Measurements from ENCODE around the gene ZC3H12C.

The ZC3H12C gene

DNA sequence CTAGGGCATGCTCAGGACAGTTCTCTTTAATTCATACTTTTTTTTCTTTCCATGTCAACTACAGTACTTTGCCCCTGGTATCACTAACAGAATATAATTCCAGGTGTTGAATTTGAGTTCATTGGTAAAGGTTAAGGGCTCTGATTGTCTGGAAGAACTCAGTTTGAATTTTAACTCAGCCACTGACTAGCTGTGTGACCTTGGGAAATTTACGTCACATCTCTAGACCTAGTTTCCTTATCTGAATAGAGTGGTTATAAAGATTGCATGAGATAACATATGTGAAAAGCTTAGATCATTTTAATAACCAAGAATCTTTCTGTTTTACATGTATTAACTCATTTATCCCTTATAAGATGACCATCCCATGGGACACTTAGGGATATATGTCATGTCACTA, 15.8 kb upstream of the ZC3H12C start:
- no peak for DNase-seq (ENCODE audit: low spot score)

DNA sequence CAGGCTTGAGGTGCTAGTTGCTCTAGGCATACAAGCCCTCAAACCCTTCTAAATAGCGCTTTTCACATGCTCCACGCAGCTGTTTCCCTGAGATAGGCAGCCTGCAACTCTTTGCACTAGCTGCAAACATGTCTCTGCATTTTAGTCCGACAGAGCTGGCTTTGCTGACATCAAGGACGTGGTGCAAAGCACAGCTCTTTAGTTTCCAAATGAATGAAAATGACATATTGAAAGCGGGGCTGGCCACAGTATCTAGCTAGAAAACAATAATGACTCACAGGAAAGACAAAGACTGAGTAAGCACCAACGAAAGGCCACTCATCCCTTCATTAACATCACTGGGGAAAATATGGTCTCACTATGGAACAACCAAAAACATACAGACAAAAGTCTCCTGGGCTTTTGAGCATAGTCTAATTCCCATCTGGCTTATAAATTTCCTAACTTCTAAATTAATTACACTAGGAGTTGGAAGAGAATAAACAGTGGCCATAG, 15.3 kb upstream of the ZC3H12C start:
- no peak for DNase-seq (ENCODE audit: low spot score)

DNA sequence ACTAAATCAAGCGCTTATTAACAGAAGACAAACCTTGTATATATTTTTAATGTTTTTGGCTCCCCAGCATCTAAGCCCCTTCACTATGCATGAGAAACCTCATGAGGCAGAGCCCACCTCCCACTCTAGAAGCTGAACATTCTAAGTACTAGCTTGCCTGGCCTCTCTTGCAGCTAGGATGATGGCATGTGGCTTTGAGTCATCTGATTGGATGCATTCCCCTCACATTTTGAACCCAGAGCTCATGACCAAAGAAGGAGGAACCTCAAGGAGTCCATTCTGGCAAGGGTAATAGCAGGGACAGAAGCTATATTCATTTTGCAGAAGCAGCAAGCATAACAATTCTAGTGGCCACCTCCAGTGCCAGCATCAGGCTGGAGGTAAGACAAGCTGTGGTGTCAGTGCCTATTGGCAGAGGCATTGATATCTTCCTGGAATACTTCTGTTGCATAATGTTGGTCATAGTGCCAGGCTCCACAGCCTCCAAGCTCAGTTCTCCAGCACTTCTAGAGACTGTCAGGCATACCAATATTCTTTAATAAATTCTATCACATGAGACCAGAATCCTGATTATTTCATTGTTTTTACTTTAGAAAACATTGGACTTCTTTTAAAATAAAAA, 14.2 kb upstream of the ZC3H12C start:
- DNase-seq (ENCODE audit: low spot score) = no peak

DNA sequence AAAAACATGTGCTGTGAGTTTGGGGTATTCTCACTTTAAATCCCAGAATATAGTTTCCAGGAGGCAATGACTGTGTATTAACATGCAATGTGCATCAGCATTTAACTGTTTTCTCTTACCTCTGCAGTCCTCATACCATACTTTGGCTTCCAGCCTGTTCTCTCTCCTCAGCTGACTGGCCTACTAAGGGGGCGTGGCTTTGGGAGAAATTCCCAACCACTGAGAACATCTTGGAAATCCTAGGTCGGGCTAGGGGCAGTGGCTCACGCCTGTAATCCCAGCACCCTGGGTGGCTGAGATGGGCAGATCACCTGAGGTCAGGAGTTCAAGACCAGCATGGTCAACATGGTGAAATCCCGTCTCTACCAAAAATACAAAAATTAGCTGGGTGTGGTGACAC, 13.5 kb upstream of the ZC3H12C start:
- no peak for DNase-seq (ENCODE audit: low spot score)

DNA sequence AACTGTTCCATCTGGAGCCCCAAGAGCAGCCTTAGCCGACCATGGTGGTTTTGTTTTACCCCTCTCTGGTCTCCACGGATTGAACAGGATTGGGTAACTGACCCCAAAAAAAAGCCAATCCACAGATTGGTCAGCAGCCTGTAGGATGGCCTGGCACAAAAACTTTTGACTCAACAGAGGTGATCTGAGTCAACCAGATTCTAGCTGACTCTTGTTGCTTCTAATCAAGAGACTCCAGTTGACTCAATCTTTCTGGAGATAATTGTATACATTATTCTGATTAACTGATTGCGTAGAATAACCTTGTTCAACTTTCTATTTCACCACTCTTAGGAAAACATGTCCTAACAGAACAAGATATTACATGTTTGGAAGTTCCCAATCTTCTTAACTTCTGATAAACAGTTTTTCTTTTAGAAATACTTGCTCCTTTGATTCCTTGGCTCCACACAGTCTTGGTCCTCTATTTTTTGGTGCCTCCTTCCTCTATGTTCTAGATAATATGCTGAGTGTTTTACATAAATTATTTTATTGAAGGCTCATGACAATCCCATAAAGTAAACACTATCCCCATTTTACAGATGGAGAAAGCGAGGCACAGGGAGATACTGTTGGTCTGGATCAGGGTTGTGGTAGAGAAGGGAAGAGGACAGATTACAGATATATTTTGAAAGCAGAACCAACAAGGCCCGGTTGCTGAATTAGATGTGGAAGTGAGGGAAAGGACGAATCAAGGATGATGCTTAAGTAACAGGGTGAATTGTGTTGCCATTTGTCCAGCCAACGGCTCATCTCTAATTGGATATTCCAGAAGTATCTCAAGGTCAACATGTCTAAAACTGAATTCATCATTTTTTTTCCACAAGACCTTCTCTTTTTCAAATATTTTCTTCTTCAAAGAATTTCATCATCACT, 11.5 kb upstream of the ZC3H12C start:
- DNase-seq (ENCODE audit: low spot score) = no peak

DNA sequence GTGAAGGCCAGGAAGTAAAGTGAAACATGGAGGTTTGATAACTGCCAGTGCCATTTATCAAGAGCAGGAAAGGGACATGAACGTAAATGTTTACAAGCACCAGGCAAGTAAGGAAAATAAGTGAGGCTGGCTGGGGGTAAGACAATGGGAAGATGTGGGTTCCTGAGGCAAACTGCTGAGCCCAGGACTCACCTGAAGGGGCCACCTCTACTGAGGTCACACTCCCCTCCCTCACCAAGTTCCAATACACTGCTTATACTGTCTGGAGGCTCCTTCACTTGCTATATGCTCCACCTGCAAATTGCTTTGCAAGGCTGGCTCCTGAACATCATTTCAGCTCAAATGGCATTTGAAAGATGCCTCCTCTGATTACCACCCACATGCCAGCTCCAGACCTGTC, 10.3 kb upstream of the ZC3H12C start:
- no peak for DNase-seq (ENCODE audit: low spot score)

DNA sequence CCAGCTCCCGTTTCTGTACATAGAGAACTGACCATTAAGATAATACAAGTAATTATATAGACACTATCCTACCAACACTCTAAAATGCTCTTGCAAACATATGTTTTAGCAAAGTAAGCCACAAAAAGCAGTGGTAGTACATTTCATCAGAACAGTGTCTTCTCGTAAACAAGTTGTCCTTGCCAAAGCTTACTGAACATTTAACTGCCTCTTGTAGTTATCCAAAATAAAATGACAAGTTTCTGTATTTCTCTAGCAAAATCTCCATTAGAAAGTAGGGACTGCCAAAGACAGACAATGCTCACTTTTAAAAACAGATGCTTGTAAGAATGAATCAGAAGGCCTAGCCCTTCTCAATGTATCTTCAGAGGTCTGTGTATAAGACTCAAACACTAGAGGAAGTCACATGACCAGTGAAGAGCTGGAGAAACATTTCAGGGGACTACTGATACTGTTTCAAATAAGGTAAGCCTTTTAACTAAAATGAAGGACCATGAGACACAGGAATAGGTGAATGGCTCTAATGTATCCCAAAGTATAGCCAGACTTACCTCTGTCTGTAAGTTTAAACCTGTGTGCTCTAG, 7.8 kb upstream of the ZC3H12C start:
- no peak for DNase-seq (ENCODE audit: low spot score)

DNA sequence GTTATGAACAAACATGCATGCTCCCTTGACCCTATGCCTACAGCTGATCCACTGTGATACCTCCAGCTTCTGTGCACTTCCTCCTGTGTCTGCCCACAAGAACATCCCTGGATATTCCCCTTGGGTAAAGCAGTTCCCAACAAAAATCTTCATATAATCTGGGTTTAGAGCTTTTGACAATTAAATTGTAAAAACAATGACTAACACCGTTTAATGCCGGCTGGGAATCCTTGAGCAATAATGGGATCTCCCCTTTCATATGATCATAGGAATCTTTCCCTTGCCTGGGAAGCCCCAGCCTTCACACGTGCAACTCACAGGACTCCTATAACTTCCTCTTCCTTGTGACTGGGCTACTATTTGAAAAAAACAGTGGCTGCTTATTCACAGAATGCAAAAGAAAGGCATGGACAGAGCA, 6.3 kb upstream of the ZC3H12C start:
- DNase-seq (ENCODE audit: low spot score) = no peak

DNA sequence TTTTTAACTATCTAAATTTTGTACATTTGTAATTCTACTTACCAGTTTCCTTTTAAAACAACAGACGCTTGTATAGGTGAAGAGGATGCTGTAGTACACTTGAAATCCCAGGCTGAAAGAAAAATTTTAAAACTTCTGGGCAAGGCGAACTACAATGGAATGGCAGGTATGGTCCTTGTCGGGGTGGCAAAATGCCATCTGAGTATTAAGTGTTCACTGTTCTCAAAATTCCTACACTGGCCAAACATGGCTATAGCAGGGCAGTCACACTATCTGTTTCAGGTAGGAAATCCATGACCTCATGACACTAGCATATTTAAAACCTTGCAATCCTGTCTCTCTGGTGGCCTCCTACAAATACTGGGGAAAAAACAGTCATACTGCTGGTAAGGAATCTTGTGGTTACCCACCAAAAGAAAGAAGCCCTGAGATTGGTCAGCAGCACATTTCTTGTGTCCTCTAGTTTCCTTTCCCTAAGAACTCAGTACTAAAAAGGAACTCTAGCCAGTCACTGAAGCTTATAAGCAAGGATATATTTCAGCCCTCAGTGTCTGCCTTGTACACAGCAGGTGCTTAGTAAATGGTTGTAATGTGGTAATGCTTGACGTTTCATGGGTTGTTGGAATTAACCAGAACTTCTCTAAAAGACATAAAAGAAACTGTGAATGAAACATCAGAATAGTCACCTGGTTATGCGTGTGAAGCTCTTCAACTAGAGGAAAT, 5.2 kb upstream of the ZC3H12C start:
- DNase-seq (ENCODE audit: low spot score) = no peak

DNA sequence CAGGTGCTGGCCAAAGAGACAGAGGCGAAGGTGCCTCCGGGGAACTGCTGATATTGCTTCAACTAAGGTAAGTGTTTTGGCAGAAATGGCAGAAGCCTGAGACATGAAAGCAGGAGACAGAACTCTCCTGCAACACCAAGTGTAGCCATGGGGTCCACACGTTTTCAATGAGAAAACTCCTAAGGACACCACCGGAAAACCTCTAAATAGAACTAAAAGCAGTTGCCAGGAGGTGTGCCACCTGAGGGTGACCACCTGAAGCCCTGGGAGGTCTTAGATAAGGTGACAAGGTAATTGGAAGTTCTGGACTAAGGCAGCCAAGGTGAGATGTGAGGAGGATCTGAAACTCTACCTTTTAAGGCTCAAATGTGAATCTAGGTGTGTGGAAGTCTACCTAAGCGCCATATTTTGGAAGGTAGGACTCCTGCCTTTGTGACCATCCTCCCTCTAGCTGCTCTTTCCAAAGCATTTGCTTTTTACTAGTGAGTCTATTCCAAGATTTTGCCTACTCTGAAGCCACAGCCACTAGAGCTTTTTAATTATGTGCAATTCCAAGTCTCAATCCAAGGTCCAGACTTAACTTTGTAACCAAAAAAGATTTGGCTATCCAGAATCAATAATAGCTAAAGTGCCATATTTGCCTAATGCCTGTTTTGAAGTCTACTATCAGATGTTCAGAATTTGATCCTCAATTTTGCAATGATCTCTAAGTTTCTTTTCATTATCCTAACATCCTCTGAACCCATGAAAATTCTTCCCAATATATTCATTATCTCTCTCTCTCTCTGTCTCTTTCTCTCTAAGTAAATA, 4.5 kb upstream of the ZC3H12C start:
- DNase-seq (ENCODE audit: low spot score) = no peak

DNA sequence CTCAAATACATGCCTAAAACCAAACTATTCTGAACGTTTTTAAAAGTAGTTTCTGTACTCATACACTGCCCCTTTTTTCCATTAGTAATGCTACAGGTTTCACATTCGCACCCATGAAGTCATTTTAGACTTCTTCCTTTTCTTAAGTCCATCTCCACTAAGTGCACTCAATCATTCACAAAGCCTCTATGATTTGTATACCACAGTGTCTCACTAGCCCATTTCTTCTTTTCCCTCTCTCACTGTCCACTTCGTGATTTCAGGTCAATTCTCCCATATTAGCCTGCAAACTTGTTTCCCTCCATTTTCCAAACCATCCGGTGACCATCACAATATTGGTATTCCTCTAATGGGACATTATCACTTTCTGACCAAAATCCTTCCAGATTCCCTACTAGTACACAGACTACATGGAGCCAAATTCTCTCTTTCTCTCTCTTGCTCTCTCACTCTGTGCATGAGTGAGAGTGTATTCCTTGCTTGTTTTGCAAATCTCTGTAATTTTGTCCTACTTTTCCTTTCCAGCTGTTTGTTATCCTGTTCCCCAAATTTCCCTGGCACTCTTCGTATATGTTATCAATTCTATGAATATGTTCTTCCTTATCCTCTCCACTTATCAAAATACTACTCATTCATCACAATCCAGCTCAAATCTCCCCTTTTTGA, 3.4 kb upstream of the ZC3H12C start:
- DNase-seq (ENCODE audit: low spot score) = no peak

DNA sequence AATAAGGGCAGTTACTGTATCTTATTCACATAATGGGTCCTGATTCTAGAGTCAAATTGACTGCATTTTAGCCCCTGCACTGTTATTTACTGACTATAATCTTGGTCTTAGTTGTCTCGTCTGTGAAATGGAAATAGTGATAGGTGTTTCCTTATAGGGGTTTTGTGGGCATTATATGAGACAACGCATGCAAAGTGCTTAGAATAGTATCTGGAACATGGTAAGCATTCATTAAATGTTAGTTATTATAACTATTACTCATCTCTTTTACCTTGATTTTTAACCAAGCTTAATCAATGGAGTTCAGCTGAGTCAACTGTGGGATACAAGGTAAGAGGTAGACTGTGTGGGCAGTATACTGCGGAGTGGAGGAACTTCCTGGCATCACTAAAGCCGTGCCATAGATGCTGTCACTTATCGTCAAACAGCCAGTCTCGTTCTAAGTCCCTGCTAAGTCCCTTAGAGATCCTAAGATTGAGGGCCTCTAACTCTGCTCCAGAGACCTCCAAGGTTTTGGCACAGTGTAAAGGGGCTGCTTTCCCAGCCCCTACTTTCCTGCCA, 2.6 kb upstream of the ZC3H12C start:
- DNase-seq (ENCODE audit: low spot score) = no peak

DNA sequence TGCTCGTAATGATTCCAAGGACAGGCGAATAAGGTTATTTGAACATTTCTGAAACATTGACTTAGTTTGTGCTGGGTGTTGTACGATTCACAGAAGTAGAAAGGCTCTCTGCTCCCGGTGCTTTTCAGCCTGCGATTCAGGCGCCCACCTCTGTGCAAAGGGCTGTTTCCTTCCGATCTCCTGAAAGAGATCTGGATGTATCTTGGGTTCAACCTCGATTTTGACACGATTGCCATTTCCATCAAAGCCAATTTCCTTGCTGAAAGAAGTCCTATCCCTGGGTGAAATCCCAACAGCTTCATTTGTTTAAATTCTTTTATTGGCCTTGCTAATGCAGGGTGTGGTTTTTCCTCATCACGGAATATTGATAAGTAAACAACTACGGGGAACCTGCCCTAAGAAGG, 1.1 kb upstream of the ZC3H12C start:
- peak; percentile 9 for DNase-seq (ENCODE audit: low spot score)

DNA sequence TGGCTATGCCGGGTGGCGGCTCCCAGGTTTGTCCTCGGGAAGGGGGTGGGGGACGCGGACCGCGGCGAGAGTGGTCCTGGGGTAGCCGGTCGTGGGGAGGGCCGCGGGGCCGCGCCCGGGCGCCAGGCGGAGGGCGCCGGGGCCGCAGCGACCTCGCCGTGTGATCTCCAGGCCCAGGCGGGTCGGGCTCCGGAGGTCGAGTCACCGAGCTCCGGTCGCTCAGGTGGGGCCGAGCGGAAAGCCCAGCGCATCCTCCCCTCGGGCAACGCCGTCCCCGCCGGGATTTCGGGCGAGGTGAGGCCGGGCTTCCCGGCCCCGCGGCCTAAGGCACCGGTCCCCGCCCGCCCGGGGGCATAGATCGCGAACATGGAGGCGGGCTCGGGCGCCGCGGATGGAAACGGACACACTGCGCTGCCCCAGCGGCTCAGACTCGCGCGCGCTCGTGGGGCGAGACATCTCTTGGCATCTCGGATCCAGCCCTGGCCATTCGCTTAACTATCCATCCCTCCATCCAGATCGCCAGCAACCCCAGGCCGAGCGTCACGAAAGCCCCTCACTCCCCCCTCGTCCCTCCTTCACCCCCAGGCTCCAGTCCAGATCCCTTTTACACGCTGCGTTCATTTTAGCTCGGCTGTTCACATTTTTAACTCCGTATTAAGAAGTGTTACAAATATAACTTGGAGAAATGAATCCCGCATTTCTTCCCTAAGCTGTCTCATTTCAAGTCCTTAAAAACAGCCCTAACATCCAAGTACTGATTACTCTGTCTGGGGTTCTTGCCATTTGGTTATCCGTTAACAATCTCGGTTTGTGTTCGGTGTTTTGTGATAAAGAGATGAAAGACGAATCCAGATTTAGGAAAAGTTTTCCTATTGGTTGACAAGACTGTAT, 460 bp downstream of the ZC3H12C start:
- DNase-seq (ENCODE audit: low spot score) = peak; percentile 32

DNA sequence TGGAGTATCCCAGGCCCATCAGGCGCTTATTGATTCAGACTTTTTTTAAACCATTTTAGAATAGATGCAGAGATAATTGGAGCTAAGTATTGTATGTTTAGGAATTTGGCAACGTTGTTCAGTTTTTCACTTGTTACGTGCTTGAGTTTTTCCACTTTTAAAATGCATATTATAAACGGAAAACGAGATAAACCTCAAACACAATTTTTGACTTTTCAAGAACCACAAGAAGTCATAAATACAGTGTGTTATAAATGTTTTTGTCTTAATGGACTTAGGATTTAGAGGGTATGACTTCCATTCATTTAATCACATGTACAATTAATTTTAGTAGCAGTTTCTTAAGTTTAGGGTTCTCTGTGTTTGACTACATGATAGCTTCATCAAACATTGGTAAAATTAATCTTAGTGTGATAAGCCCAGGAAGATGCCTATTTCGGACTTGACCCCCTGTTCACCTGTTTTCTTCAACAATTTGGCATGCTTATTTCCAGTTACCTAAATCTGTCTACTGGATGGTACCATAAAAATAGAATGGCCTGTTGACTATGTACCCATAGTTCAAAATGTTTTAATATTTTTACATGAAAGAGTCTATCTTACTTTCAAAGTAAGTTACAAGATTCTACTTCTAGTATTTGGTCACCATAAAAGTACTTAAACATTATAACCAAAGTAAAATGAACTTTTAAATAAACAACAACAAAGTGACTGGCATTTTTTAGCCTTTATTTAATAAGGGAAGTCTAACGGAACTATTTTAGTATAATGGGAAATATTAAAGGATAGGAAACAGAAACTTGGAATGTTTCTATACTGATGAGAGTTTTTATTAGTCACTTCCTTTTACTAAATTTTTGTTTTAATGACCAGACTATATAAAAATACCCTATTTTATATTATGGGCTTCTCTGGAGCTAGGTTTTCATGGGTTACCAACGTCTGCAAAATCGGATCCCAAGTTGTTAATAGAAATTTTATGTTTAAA, 1.4 kb downstream of the ZC3H12C start:
- no peak for DNase-seq (ENCODE audit: low spot score)

DNA sequence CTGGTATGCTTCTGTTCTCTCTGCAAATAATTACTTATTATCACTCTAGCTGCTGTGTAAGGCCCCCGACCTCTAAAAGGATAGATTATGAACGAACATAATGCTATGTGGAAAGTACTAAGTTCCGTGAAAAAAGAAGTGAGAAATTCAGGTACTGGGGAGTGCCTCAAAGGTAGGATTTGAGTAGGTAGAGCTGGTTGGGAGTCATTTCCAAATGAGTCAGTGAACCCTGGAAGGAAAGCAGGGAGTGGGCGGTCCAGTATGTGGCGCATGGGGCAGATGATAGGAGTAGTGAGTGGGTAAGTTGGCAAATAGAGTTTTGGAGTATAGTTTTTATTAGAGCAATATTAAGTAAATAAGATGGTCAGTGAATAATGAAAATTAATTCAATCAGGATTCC, 2.4 kb downstream of the ZC3H12C start:
- no peak for DNase-seq (ENCODE audit: low spot score)

DNA sequence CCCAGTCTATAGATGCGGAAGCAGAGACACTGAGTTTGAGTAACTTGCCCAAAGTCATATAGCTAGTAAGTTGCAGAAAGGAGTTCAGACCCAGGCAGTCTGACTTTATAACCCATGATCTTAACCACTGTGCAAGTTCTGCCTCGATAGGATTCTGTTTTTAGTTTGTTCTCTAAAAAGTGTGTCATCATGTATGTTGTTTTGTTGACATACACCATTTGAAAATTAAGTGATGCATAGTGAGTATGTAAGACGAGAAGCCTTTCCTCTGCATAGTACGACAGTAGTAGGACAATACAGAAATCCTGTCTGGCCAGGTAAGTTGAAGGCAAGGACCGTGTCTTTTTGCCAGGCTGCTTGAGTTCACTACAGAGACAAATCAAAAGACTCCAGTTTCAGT, 3.3 kb downstream of the ZC3H12C start:
- DNase-seq (ENCODE audit: low spot score) = no peak

DNA sequence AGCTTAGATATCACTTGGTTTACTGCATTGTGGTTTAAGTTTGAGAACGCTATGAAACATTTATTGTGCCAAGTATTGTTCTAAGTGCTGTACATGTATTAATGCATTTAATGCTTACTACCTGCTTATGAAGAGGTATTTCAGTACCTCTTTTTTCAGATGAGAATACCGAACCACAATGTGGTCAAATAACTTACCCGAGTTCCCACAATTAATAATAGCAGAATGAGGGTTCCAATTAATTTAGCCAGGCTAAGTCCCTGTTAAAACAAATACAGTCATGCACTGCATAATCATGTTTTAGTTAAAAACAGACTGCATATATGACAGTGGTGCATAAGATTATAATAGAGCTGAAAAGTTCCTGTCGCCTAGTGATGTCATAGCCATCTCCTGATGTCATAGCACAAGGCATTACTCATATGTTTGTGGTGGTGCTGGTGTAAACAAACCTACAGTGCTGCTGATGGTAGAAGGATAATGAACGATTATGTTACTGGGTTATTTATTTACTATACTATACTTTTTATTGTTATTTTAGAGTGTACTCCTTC, 4.3 kb downstream of the ZC3H12C start:
- DNase-seq (ENCODE audit: low spot score) = no peak

Data from HuH-7 (cell line).